GM10266 (cell line): ENCODE data around the gene GRB2.
"Not testable (repeated sequence)": the region's sequence is repeated elsewhere in the genome, so short reads cannot be mapped to it uniquely, and the experiment has no call there.

Experiments used
- DNase-seq: peaks from one replicate; pipeline ENCODE4 v3.0.0; 2012; ENCODE audit errors: extremely low spot score
- CTCF ChIP-seq: IDR thresholded peaks from 2 replicates; pipeline ENCODE4 v1.5.1; 2012; ENCODE audit warnings: mild to moderate bottlenecking, low read depth; ENCODE audit not compliant: control insufficient read depth, insufficient read depth; ENCODE audit errors: missing control alignments

The GRB2 gene

GRCh38 chr17:75383842-75384195 lies 21.7 kb downstream of the GRB2 start:
- no peak for TF ChIP-seq CTCF
- no peak for DNase-seq

GRCh38 chr17:75380750-75381149 lies 24.7 kb downstream of the GRB2 start:
- no peak for TF ChIP-seq CTCF
- DNase-seq: no peak

- TF ChIP-seq CTCF: no peak
- DNase-seq: no peak
Observed at GRCh38 chr17:75380315-75380714, 25.2 kb downstream of the GRB2 start.

GRCh38 chr17:75379426-75379825 lies 26.1 kb downstream of the GRB2 start:
- DNase-seq: not testable (repeated sequence)

- TF ChIP-seq CTCF: no peak
Observed at GRCh38 chr17:75373280-75373679, 32.2 kb downstream of the GRB2 start.

GRCh38 chr17:75371981-75372380 lies 33.5 kb downstream of the GRB2 start:
- DNase-seq: peak; percentile 43
- TF ChIP-seq CTCF: no peak

More at GRCh38 chr17:75373280-75373679, 32.2 kb downstream of the GRB2 start:
- no peak for DNase-seq

- no peak for TF ChIP-seq CTCF
- no peak for DNase-seq
Observed at GRCh38 chr17:75371339-75371738, 34.1 kb downstream of the GRB2 start.

- TF ChIP-seq CTCF: no peak
Observed at GRCh38 chr17:75370286-75370915, 35.1 kb downstream of the GRB2 start.

GRCh38 chr17:75367838-75368789 lies 37.4 kb downstream of the GRB2 start:
- not testable (repeated sequence) for DNase-seq

More at GRCh38 chr17:75370286-75370915, 35.1 kb downstream of the GRB2 start:
- DNase-seq: no peak
